ENCODE results near the gene GPX4. TPM values are rescaled to one million over a fixed set of nuclear protein-coding genes. Genes with fewer than 3 reads are reported as not detected.

The GPX4 gene
- total and polyA plus RNA-seq, 2 of the 13 experiments (the other 11 are each of a cell fraction or from before 2014, with no cell fraction given) = 535 to 613 TPM

DNA sequence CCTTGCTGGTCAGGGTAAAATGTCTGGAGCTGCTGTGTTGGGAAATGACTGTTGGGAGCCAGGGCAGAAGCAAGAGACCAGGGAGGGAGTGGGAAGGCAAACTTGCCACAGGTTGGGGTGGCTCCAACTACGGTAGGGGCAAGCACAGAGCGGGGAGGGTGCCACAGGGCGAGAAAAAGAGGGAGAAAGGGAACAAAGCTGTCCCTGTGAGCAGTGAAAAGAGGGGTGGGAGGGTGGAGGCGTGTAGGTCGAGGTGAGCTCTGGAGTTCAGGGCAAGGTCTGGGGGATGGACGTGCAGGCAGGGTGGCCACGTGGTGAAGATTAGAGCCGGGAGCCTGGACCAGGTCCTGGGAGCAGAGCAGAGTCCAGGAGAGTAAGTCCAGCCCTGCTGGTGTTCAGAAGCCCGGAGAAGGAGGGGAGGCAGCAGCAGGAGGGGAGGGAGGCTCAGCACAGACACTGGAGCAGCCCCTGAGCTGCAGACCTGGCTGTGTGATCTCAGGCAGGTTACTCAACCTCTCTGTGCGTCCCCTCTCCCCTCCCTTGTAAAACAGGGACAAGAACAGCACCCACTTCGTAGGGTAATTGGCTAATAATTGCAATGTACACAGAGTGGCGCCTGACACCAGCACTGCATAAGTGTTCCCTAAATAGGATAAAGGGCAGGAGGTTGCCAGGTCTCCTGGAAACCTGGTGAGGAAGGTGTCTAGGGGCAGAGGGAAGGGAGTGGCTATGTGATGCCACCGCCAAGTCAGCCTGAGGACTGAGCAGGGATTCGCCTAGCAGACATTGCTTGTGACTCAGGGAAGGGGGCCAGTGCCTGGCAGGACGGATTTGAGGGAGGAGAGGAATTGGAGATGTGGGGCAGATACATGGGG lies 5.4 kb upstream of the GPX4 start (continued):
- TF ChIP-seq, protein P1, sequence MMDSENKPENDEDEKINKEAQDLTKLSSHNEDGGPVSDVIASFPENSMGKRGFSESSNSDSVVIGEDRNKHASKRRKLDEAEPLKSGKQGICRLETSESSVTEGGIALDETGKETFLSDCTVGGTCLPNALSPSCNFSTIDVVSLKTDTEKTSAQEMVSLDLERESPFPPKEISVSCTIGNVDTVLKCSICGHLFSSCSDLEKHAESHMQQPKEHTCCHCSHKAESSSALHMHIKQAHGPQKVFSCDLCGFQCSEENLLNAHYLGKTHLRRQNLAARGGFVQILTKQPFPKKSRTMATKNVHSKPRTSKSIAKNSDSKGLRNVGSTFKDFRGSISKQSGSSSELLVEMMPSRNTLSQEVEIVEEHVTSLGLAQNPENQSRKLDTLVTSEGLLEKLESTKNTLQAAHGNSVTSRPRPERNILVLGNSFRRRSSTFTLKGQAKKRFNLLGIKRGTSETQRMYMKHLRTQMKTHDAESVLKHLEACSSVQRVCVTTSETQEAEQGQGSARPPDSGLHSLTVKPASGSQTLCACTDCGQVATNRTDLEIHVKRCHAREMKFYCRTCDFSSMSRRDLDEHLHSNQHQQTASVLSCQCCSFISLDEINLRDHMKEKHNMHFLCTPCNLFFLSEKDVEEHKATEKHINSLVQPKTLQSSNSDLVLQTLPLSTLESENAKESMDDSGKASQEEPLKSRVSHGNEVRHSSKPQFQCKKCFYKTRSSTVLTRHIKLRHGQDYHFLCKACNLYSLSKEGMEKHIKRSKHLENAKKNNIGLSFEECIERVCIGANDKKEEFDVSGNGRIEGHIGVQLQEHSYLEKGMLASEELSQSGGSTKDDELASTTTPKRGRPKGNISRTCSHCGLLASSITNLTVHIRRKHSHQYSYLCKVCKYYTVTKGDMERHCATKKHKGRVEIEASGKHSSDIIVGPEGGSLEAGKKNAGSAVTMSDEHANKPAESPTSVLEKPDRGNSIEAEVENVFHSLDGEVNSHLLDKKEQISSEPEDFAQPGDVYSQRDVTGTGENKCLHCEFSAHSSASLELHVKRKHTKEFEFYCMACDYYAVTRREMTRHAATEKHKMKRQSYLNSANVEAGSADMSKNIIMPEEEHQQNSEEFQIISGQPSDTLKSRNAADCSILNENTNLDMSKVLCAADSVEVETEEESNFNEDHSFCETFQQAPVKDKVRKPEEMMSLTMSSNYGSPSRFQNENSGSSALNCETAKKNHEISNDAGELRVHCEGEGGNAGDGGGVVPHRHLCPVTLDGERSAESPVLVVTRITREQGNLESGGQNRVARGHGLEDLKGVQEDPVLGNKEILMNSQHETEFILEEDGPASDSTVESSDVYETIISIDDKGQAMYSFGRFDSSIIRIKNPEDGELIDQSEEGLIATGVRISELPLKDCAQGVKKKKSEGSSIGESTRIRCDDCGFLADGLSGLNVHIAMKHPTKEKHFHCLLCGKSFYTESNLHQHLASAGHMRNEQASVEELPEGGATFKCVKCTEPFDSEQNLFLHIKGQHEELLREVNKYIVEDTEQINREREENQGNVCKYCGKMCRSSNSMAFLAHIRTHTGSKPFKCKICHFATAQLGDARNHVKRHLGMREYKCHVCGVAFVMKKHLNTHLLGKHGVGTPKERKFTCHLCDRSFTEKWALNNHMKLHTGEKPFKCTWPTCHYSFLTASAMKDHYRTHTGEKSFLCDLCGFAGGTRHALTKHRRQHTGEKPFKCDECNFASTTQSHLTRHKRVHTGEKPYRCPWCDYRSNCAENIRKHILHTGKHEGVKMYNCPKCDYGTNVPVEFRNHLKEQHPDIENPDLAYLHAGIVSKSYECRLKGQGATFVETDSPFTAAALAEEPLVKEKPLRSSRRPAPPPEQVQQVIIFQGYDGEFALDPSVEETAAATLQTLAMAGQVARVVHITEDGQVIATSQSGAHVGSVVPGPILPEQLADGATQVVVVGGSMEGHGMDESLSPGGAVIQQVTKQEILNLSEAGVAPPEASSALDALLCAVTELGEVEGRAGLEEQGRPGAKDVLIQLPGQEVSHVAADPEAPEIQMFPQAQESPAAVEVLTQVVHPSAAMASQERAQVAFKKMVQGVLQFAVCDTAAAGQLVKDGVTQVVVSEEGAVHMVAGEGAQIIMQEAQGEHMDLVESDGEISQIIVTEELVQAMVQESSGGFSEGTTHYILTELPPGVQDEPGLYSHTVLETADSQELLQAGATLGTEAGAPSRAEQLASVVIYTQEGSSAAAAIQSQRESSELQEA (CRISPR knock-in tag; IDR thresholded peaks at IDR 0.05; ENCODE audit: not compliant biosample characterization) = no peak
- TF ChIP-seq EZH2 (conservative IDR thresholded peaks at IDR 0.05; ENCODE audit: low read depth, low read length) = no peak
- TF ChIP-seq, protein P2, sequence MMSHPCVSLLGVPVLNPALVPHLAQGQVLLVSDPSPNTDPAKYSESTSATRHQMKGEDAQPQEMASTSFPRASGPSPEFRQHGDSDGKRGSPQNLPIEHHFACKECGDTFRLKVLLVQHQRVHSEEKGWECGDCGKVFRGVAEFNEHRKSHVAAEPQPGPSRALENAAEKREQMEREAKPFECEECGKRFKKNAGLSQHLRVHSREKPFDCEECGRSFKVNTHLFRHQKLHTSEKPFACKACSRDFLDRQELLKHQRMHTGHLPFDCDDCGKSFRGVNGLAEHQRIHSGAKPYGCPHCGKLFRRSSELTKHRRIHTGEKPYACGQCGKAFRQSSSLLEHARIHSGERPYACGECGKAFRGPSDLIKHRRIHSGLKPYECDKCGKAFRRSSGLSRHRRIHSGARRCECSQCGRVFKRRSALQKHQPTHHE (CRISPR knock-in tag; IDR thresholded peaks at IDR 0.05; ENCODE audit: borderline replicate concordance) = peak; percentile 24; the same call in 1 of the 2 replicates
- TF ChIP-seq GATA4 (IDR thresholded peaks at IDR 0.05; ENCODE audit: borderline replicate concordance, low read depth) = no peak
- no peak for TF ChIP-seq TIGD3 (CRISPR knock-in tag; IDR thresholded peaks at IDR 0.05; ENCODE audit: borderline replicate concordance)
- peak; percentile 25; the same call in 1 of the 2 replicates for TF ChIP-seq NBN (conservative IDR thresholded peaks at IDR 0.05)
- TF ChIP-seq ZNF75D (CRISPR knock-in tag; IDR thresholded peaks at IDR 0.05; ENCODE audit: borderline replicate concordance) = no peak
- no peak for TF ChIP-seq ZKSCAN5 (CRISPR knock-in tag; IDR thresholded peaks at IDR 0.05)
- TF ChIP-seq ZNF343 (CRISPR knock-in tag; IDR thresholded peaks at IDR 0.05) = peak; percentile 63; the same call in 1 of the 2 replicates
- TF ChIP-seq ZNF281 (CRISPR knock-in tag; IDR thresholded peaks at IDR 0.05; ENCODE audit: borderline replicate concordance) = no peak
- peak; percentile 61; the same call in 1 of the 2 replicates for TF ChIP-seq ZMYM2 (CRISPR knock-in tag; IDR thresholded peaks at IDR 0.05)
- TF ChIP-seq STAT5B (CRISPR knock-in tag; IDR thresholded peaks at IDR 0.05) = no peak
- peak; percentile 72; the same call in 1 of the 2 replicates for TF ChIP-seq TRIM24 (CRISPR knock-in tag; IDR thresholded peaks at IDR 0.05)
- no peak for TF ChIP-seq ZNF251 (CRISPR knock-in tag; IDR thresholded peaks at IDR 0.05)
- 0 out of 2 replicates have a peak, but pooled peaks have one; percentile 52 for TF ChIP-seq NFKBIZ (CRISPR knock-in tag; IDR thresholded peaks at IDR 0.05)
